ENCODE data around the gene SPATA31C1. TPM values are rescaled to one million over a fixed set of nuclear protein-coding genes. Genes with fewer than 3 reads are reported as not detected.
A peak's percentile ranks its signal among the peaks of the same experiment; 100 is the strongest.
"Not testable (repeated sequence)": the region's sequence is repeated elsewhere in the genome, so short reads cannot be mapped to it uniquely, and the experiment has no call there.

SPATA31C1 gene
- total RNA-seq, 6 experiments from 2014 or later: not detected

DNA sequence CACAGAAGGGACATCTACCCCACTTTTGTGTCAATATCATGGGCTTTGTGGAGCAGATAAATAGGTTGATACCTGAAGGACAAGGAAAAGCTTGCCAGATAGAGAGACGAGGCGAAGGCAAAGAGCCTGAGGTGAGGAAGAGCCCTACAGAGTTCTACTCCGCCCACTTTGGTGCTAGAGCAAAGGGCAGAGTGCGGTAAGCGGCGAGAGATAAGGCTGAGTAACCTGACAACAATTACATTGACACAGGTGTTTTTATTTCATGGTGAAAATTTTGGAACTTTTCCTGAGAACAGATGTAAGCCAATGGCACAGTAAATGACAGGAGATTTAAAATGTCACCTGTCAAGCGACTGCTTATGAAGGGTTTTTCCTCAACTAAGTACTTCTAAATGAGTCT lies 16.7 kb downstream of the SPATA31C1 start:
- intact Hi-C loops (cut with DNase I); DNase-seq; H3K27ac ChIP-seq; H3K27me3 ChIP-seq; H3K4me3 ChIP-seq; H3K9me3 ChIP-seq; H3K4me1 ChIP-seq; H3K36me3 ChIP-seq: not testable (repeated sequence)
- WGBS (ENCODE audit: insufficient coverage, low coverage, low lambda C conversion rate, missing lambda C conversion rate): 39% methylated on average over 6 of the region's 7 CpGs
- peak in 1 of 4 donors; percentile 57 for ATAC-seq

DNA sequence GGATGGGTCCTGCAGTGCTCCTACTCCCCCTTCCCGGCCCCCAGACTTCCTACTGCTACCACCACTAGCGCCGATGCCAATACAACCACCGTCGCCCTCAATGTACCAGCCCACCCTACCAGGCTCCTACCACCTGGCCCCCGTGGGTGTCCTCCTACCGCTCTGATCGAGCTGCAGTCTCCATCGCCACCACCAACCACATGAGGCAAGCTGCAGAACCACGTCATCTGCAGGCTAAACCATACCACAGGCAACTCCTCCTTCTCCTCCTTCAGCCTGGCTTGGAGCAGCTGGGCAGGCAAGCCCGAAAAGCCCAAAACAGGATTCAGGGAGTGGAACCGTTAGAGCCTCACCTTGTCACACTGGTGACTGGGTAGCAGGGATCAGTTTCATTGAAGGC lies 19.6 kb downstream of the SPATA31C1 start:
- intact Hi-C loops (cut with DNase I); H3K27ac ChIP-seq; ATAC-seq; DNase-seq; H3K27me3 ChIP-seq; H3K36me3 ChIP-seq; H3K9me3 ChIP-seq; H3K4me1 ChIP-seq; H3K4me3 ChIP-seq: not testable (repeated sequence)
- no CpG with 5 or more reads among the region's 12 CpGs for WGBS (ENCODE audit: insufficient coverage, low coverage, low lambda C conversion rate, missing lambda C conversion rate)

DNA sequence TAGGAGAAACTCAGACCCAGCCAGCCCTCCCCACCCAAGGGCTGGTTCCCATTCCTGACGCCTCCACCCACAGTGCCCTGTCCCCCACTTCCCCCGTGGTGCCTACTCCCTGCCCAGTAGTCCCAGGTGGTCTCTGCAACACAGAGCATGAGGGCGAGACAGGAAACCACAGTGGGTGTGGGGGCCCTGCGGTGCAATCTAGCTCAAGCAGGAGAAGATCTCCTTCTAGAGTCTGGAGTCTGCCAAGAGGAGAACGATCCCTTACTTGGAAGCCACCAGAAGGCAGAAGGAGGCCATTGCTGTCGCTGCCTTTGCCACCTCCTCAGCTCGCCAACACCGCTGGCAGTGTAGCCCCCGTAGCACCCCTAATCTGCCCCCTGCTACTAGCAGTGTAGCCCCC lies 20.2 kb downstream of the SPATA31C1 start:
- H3K4me3 ChIP-seq; H3K27me3 ChIP-seq; H3K36me3 ChIP-seq; intact Hi-C loops (cut with DNase I); DNase-seq; H3K9me3 ChIP-seq; H3K27ac ChIP-seq; ATAC-seq; H3K4me1 ChIP-seq: not testable (repeated sequence)
- WGBS (ENCODE audit: insufficient coverage, low coverage, low lambda C conversion rate, missing lambda C conversion rate): 73% methylated on average over 5 of the region's 9 CpGs

DNA sequence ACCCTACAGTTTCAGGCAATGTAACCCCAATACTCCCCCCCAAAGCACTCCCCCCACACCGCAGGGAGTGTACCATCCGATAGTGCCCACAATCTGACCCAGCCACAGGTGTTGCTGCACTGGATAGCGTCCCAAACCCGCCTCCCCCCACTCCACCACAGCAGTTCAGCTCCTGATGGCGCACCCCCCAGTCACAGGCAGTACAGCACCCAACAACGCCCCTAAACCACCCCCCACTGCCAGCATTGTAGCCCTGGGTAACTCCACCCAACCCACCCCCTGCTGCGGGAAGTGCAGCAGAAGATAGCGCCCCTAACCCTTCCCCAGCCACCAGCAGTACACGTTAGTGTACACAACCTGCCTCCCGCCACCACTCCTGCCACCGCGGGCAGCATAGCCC lies 20.6 kb downstream of the SPATA31C1 start:
- H3K27me3 ChIP-seq; H3K36me3 ChIP-seq; intact Hi-C loops (cut with DNase I); ATAC-seq; H3K4me1 ChIP-seq; DNase-seq; H3K4me3 ChIP-seq; H3K27ac ChIP-seq; H3K9me3 ChIP-seq: not testable (repeated sequence)
- WGBS (ENCODE audit: insufficient coverage, low coverage, low lambda C conversion rate, missing lambda C conversion rate): 83% methylated on average over 4 of the region's 12 CpGs

DNA sequence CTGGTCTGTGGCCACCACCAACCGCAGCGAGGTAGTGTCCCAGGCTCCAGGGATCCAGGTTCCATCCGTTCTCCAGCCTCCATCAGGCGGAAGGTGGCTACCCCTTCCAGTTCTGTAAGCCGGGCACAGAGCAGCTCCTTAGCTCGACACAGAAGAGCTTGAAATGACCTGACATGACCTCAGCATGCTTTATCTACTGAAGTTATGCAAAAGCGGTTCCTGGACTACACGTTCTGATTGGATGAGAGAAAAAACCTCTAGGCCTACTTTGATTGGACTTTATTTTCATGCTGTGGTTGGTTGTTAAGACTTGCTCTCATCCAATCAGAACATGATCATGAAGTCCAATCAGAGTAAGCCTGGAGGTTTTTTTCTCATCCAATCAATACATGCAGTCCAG lies 21.3 kb downstream of the SPATA31C1 start:
- not testable (repeated sequence) for ATAC-seq

DNA sequence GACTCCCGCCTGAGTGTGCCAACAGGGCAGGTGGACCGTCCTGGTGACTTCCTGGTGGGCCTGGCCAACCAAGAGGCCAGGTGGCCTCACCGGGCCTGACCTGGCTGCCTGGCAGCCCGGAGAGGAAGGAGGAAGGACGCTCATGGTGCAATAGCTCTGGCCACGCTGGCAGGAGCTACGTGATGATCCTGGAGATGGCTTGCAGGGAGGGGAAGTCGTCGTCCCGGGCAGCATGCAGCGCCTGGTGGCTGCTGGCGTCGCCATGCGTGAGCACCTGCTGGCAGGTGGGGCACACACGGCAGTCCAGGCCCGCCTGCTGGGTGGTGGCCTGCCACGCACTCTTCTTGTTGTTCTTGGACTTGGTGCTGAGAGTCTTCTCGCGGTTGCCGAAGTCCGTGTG lies 26.3 kb downstream of the SPATA31C1 start:
- intact Hi-C loops (cut with DNase I): no loop called here
- WGBS (ENCODE audit: insufficient coverage, low coverage, low lambda C conversion rate, missing lambda C conversion rate): 0% methylated on average over 1 of the region's 21 CpGs
- ATAC-seq: no peak
- TF ChIP-seq, protein P1, sequence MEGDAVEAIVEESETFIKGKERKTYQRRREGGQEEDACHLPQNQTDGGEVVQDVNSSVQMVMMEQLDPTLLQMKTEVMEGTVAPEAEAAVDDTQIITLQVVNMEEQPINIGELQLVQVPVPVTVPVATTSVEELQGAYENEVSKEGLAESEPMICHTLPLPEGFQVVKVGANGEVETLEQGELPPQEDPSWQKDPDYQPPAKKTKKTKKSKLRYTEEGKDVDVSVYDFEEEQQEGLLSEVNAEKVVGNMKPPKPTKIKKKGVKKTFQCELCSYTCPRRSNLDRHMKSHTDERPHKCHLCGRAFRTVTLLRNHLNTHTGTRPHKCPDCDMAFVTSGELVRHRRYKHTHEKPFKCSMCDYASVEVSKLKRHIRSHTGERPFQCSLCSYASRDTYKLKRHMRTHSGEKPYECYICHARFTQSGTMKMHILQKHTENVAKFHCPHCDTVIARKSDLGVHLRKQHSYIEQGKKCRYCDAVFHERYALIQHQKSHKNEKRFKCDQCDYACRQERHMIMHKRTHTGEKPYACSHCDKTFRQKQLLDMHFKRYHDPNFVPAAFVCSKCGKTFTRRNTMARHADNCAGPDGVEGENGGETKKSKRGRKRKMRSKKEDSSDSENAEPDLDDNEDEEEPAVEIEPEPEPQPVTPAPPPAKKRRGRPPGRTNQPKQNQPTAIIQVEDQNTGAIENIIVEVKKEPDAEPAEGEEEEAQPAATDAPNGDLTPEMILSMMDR (IDR thresholded peaks at IDR 0.05): no peak
- TF ChIP-seq POLR2A (IDR thresholded peaks at IDR 0.05): no peak
- no peaks in the 10 kb centered on the region for H3K9me3 ChIP-seq
- no peaks in the 10 kb centered on the region for H3K36me3 ChIP-seq
- H3K27me3 ChIP-seq: no peaks in the 10 kb centered on the region
- no peak for DNase-seq
- no peak overlapping the region for H3K4me3 ChIP-seq
- no peaks in the 10 kb centered on the region for H3K4me1 ChIP-seq
- H3K27ac ChIP-seq: no peak overlapping the region

More for the DNA sequence above, 21.3 kb downstream of the SPATA31C1 start:
- H3K4me1 ChIP-seq; H3K27me3 ChIP-seq; H3K9me3 ChIP-seq; H3K27ac ChIP-seq; intact Hi-C loops (cut with DNase I); H3K4me3 ChIP-seq; H3K36me3 ChIP-seq; DNase-seq: not testable (repeated sequence)
- 33% methylated on average over 1 of the region's 8 CpGs for WGBS (ENCODE audit: insufficient coverage, low coverage, low lambda C conversion rate, missing lambda C conversion rate)

DNA sequence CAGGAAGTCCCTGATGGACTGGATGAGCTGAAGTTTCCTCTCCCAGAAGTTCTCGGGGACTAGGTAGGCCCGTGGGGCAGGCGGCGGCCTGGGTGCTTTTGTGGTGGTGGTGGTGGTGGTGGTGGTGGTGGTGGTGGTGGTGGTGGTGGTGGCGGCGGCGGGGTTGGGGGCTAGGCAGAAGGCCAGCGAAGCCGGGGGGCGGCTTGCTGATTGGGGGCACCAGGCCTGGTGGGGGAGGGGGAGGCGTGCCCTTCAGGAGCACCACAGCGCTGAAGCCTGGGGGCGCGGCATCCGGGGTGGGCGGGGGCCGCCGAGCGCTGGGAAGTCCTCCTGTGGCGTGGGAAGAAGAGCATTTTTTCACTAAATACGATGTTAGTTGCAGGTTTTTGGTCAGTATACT lies 26.9 kb downstream of the SPATA31C1 start:
- no peak for TF ChIP-seq POLR2A (IDR thresholded peaks at IDR 0.05)
- Histone ChIP-seq H3K9me3 (no peaks in the 10 kb centered on the region), H3K27ac (no peak overlapping the region), H3K4me3 (no peak overlapping the region), H3K36me3 (no peaks in the 10 kb centered on the region), H3K27me3 (no peaks in the 10 kb centered on the region), H3K4me1 (no peaks in the 10 kb centered on the region)
- WGBS (ENCODE audit: insufficient coverage, low coverage, low lambda C conversion rate, missing lambda C conversion rate): 51% methylated on average over 18 of the region's 21 CpGs
- intact Hi-C loops (cut with DNase I): no loop called here
- DNase-seq: no peak
- ATAC-seq: no peak

DNA sequence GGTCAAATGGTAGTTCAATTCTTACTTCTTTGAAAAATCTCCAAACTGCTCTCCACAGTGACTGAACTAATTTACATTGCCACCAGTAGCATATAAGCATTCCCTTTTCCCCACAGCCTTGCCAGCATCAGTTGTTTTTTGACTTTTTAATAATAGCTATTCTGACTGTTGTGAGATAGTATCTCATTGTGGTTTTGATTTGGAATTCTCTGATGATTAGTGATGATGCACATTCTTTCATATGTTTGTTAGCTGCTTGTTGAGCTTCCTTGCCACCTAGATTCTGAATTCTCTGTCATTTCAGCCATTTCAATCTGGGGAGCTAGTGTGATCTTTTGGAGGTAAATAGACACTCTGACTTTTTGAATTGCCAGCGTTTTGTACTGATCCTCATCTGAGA lies 32.5 kb downstream of the SPATA31C1 start:
- no peak overlapping the region for H3K27ac ChIP-seq
- intact Hi-C loops (cut with DNase I): no loop called here
- no peaks in the 10 kb centered on the region for H3K36me3 ChIP-seq
- 47% methylated on average over 1 of the region's 1 CpG for WGBS (ENCODE audit: insufficient coverage, low coverage, low lambda C conversion rate, missing lambda C conversion rate)
- H3K9me3 ChIP-seq: peaks cover 0 to 4% (median 0%) of the 10 kb centered on the region in 4 donors
- H3K27me3 ChIP-seq: no peaks in the 10 kb centered on the region
- H3K4me3 ChIP-seq: no peak overlapping the region
- TF ChIP-seq, protein P1 (IDR thresholded peaks at IDR 0.05): no peak
- no peak for TF ChIP-seq POLR2A (IDR thresholded peaks at IDR 0.05)
- no peaks in the 10 kb centered on the region for H3K4me1 ChIP-seq
- ATAC-seq (no peak), DNase-seq (no peak)
